Stimulated activated CD8-positive, alpha-beta memory T cell treated with anti-CD3 and anti-CD28 coated beads, Interleukin-4, amount 100 ng/mL, for 1 hour (primary cell): Measurements from ENCODE around the gene PXYLP1.

ENCODE experiments used
- DNase-seq, 2 donors: peaks; one replicate each; pipeline ENCODE4 v3.0.0-alpha.2; 2020; ENCODE audit warnings: low read depth in 2 of 2, low spot score in 1 of 2

Gene PXYLP1

GRCh38 chr3:141271279-141272030, 39.8 kb downstream of the PXYLP1 start:
- no peak for DNase-seq

DNA sequence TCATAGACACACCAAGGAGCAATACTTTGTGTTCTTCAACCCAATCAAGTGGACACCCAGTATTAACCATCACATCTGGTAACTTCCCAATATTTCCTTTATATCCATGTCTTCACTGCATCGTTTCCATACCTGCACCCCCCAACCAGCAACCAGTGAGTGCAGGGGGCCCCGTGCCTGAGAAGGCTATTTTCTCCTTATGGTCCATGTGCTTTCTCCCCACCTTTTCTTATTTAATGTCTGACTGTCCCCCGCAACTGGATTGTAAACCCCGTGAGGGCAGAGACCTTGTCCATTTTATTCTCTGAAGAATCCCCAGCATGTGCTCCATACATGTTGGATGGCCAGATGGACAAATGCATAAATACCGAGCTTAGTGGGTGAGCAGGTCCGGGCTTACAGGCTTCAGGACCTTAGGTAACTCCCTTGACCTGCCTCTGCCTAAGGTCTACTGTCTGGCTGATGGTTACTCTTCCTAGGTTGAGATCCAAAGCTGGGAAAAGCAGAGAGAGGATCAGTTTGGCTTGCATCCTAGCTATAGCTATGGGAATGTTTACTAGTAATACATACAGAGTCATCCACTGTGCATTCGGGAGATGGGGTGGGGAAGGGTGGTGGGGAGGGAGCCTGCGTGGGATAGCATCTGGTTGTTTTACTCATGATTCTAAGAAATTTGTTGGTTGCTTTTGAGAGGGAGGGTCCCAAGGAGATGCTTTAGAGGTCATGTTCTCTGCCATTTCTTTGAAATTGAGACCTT, 41.5 kb downstream of the PXYLP1 start:
- DNase-seq = no peak

DNA sequence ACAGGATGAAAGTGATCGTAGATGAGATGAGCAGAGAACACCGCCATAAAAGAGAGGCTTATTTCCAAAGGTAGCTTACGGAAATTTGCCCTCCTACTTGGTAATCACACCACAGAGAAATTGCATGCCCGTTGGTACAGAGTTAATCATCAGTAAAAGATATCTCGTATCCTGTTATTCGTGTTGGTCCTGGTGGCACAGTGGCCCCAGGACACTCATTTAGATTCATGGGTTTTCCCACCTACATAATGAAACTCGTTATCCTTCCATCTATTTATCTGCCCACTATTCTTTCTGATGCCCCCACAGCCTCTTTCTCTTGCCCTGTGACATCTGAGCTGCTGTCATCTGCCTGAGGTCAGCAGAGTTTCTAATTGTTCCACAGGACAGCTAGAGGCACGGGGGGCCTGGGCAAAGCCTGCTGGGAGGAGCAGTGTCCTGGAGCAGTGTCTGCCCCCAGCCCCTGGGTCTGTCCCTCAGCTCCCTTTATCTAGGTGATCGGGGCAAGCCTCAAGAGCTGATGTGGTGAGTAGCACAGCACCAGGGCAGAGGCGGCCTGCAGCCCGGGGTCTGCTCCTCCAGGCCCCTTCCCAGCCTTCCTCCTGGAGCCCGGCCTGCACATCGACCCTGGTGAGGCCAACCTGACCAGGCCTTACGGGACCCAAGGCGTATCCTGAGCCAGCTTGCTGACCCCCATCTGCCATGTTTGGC, 42.2 kb downstream of the PXYLP1 start:
- no peak for DNase-seq

DNA sequence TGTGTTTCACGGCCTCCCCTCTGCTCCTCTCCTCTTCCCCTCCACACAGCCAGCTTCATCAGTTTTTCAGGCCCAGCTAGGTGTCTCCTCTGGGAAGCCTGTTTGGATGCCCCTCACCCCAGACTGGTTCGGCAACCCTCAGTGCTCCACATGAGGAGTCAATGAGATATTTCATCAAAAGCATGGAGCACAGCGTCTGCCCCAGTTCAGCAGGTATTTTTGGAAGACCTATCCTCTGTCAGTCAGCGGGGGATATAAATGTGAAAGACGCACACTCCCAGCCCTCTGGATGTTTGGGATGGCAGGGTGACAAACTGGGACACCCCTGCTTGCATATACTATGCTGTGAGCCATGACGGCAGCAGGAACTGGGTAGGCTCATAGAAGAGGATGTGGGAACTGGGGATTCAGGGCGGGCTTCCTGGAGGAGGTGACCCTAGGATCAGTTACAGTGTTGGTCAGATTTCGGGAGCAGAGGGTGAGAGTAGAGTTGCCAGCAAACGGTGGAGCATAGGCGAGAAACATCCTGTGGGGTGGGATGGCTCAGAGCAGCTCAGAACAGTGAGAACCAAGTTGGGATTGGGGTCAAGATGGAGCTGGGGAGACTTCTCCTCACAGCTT, 42.9 kb downstream of the PXYLP1 start:
- no peak for DNase-seq

DNA sequence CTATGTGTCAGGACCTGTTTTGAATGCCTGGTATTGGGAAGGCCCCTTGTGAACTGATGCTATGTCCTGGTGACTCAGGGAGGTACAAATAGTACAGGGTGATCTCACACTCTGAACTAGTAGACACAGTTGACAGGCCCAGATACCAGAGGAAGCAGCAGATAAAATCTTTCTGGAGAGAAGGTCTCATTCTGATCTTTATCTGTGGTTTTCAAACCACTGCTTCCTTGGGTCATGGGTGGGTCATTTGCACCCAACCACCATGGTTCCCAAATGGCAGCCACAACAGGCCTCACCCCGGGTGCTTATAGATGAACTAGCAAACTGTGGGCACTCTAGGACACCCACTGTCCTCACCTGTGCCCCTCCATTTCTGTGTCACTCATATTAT, 43.4 kb downstream of the PXYLP1 start:
- no peak for DNase-seq

DNA sequence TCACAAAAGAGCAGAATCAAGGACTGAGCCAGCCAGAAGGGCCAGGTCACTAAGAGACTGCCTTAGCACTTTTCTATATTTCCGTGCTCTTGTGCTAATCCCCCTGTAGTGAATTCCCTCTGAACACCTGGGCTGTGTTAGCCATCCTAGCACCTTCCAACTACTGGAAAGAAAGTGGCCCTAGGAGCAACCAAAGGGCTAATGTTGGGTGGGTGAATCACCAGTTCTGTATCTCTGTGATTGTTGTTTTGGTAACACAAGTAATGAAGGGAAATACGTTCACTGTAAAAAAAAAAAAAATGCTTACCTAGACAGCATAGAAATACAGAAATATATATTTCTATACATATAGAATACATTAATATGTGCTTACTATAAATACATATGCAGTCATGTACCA, 43.9 kb downstream of the PXYLP1 start:
- no peak for DNase-seq

- no peak for DNase-seq
Observed at GRCh38 chr3:141275973-141276372, 44.3 kb downstream of the PXYLP1 start.

DNA sequence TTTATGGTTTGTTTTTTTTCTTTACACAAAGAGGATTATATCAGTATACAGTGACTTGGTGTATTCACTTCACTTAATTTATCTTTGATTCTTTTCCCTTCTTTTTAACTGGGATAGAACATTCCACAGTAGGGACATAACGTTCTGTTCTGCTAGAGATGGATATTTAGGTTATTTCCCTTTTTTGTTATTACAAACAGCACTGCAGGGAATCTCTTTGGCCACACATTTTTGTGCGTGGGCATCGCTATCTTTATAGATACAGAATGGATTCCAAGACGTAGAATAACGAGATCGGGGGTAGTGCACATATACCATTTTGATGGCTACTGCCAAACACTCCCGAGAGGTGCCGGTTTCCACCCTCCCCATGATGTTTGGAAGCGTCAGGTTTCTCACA, 44.8 kb downstream of the PXYLP1 start:
- DNase-seq = no peak

DNA sequence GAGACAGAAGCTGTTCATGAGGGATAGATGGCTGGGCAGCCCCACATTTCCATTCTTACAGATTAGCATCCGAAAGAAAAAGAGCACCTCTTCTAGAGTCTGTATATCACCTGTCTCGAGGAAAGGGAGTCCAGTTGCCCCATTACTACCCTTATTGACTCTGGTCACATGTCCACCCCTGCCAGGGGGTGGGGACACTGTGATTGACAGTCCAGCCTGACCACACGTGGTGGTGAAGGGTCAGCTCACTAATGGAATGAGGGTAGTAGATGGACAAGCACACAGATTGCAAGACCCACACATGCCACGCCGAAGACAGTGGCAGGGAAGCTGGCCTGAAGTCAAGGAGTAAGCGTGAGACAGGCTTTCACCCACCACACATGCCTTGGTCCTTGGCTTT, 45.8 kb downstream of the PXYLP1 start:
- DNase-seq = no peak

DNA sequence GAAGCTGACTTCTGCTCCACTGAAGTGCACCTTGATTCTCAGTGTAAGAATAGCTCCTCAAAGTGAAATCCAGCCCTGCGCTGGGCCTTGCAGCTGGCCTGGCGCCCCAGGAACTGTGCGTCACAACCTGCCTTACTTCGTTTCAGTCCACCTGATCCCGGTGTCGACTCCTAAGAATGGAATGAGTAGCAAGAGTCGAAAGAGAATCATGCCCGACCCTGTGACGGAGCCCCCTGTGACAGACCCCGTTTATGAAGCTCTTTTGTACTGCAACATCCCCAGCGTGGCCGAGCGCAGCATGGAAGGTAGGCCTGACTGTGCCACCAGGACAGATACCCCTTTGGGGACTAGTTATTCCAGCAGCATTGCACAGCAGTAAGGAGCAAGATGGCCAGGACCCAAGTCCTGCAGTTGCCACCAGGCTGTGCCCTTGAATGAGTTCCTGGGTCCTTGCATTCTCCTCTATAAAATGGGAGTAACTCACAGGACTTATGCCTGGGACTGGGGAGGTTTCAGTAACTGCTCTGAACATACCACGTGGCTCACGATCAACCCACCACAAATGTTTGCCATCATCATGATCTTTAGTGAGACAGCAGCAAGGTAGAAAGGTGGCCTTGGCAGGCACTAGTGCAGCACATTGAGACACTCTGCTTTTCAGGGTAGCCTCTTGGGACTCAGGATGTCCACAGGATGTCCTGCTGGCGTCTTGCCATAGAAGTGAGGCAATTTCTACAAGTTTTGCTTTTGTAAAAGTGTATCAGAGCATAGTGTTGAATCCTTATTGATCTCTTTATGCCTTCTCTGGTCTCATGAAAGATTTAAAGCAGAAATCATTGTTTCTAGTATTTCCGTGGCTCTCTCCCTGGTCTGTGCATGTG, 46.8 kb downstream of the PXYLP1 start:
- DNase-seq = no peak

GRCh38 chr3:141279077-141279967, 47.7 kb downstream of the PXYLP1 start:
- DNase-seq = no peak

GRCh38 chr3:141280086-141280485, 48.5 kb downstream of the PXYLP1 start:
- DNase-seq = no peak

DNA sequence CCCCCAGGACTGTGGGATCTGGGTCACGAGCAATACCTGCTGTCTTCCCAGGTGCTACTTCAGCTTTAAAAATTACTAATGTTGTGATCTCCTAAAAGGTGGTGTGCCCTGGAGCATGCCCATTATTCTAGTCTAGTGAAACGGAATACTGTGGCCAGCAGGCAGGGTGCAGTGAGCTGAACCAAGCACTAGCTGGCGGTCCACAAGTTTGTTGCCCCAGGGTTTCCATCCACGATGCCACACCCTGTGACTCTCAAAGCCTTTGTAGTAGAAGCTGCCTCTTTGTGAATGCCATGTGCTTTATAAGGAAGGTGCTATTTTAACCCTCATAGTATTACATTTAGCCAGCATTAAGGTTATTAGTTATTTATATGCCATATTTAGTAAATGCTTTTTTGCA, 49.1 kb downstream of the PXYLP1 start:
- no peak for DNase-seq

- no peak for DNase-seq
Observed at GRCh38 chr3:141285570-141285969, 53.9 kb downstream of the PXYLP1 start.

- DNase-seq = no peak
Observed at GRCh38 chr3:141286856-141287255, 55.2 kb downstream of the PXYLP1 start.

DNA sequence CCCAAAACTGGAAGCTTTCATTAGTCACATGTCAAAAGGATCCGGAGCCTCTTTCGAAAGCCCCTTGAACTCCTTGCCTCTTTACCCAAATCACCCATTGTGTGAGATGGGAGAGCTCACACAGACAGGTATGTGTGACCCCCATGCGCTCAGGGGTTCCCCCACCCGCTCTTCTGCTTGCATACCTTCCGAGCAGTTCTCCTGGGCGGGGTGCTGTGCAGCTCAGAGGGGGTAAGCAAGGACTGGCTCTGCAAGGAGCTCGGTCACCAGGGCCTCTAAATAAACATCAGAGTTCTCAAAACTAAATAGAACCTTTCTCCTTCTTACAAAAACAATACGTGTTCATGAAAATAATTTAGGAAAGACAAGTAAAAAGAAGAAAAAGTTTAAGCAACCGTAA, 55.7 kb downstream of the PXYLP1 start:
- no peak for DNase-seq

GRCh38 chr3:141288336-141288990, 56.8 kb downstream of the PXYLP1 start:
- no peak for DNase-seq

- no peak for DNase-seq
Observed at GRCh38 chr3:141289228-141289772, 57.7 kb downstream of the PXYLP1 start.
